Measurements from ENCODE around the gene NUDT14.

NUDT14 gene

GRCh38 chr14:105146976-105147635, 34.0 kb downstream of the NUDT14 start:
- no peak for DNase-seq (ENCODE audit: low read depth)

GRCh38 chr14:105146181-105146975, 34.7 kb downstream of the NUDT14 start:
- no peak for DNase-seq (ENCODE audit: low read depth)

- DNase-seq (ENCODE audit: low read depth), result no peak
These were observed 35.5 kb downstream of the NUDT14 start for GRCh38 chr14:105145381-105146180.

GRCh38 chr14:105144666-105145380, 36.3 kb downstream of the NUDT14 start:
- no peak for DNase-seq (ENCODE audit: low read depth)

- DNase-seq (ENCODE audit: low read depth), result no peak
These were observed 37.0 kb downstream of the NUDT14 start for GRCh38 chr14:105144026-105144665.

GRCh38 chr14:105143451-105144025, 37.6 kb downstream of the NUDT14 start:
- DNase-seq (ENCODE audit: low read depth), result no peak

GRCh38 chr14:105142651-105143450, 38.3 kb downstream of the NUDT14 start:
- DNase-seq (ENCODE audit: low read depth), result no peak

- no peak for DNase-seq (ENCODE audit: low read depth)
These were observed 39.4 kb downstream of the NUDT14 start for GRCh38 chr14:105141486-105142281.

- no peak for DNase-seq (ENCODE audit: low read depth)
These were observed 40.1 kb downstream of the NUDT14 start for GRCh38 chr14:105141026-105141425.

GRCh38 chr14:105140581-105140980, 40.5 kb downstream of the NUDT14 start:
- no peak for DNase-seq (ENCODE audit: low read depth)

- DNase-seq (ENCODE audit: low read depth), result no peak
These were observed 41.3 kb downstream of the NUDT14 start for GRCh38 chr14:105139831-105140239.

GRCh38 chr14:105139212-105139825, 41.8 kb downstream of the NUDT14 start:
- DNase-seq (ENCODE audit: low read depth), result no peak

- no peak for DNase-seq (ENCODE audit: low read depth)
These were observed 42.5 kb downstream of the NUDT14 start for GRCh38 chr14:105138551-105139111.

- DNase-seq (ENCODE audit: low read depth), result no peak
These were observed 43.0 kb downstream of the NUDT14 start for GRCh38 chr14:105138021-105138541.

- DNase-seq (ENCODE audit: low read depth), result no peak
These were observed 43.6 kb downstream of the NUDT14 start for GRCh38 chr14:105137481-105138020.

GRCh38 chr14:105136401-105137322, 44.5 kb downstream of the NUDT14 start:
- no peak for DNase-seq (ENCODE audit: low read depth)

Measured in fibroblast of gingiva (primary cell).